ENCODE results near the gene VPS16. TPM values are rescaled to one million over a fixed set of nuclear protein-coding genes. Genes with fewer than 3 reads are reported as not detected.
"Not testable (repeated sequence)": the region's sequence is repeated elsewhere in the genome, so short reads cannot be mapped to it uniquely, and the experiment has no call there.

Gene VPS16
- total and polyA plus RNA-seq, 2 donors (not counting 1 experiment from before 2014, with no cell fraction given): 32.9 to 46.1 TPM

DNA sequence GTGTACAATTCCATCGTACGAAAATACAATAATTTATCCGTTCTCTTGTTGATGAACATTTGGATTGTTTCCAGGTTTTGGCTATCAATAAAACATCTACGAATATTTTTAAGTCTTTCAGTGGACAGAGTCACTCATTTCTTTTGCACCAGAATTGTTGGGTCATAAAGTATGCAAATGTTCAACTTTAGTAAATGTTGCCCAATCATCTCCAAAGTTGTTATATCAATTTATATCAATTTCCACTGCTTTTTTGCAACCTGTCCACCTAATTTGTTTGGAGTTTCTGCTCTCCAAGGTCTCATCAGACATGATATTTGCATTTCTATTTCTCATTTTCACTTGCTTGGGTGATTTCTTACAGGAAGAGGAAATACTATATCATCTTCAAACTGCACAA, 13.9 kb upstream of the VPS16 start:
- H3K27ac ChIP-seq (ENCODE audit: insufficient read depth, low read length): no peak overlapping the region
- no peak overlapping the region for H3K9ac ChIP-seq (ENCODE audit: insufficient read depth, low read length)
- H3K79me2 ChIP-seq (ENCODE audit: control insufficient read depth, insufficient read depth, low read length): no peaks in the 10 kb centered on the region
- no peak for DNase-seq (ENCODE audit: low read depth in 2 of 2)
- no peak for TF ChIP-seq EZH2 (IDR thresholded peaks at IDR 0.05; ENCODE audit: low read length, missing control alignments)
- TF ChIP-seq, protein P1, sequence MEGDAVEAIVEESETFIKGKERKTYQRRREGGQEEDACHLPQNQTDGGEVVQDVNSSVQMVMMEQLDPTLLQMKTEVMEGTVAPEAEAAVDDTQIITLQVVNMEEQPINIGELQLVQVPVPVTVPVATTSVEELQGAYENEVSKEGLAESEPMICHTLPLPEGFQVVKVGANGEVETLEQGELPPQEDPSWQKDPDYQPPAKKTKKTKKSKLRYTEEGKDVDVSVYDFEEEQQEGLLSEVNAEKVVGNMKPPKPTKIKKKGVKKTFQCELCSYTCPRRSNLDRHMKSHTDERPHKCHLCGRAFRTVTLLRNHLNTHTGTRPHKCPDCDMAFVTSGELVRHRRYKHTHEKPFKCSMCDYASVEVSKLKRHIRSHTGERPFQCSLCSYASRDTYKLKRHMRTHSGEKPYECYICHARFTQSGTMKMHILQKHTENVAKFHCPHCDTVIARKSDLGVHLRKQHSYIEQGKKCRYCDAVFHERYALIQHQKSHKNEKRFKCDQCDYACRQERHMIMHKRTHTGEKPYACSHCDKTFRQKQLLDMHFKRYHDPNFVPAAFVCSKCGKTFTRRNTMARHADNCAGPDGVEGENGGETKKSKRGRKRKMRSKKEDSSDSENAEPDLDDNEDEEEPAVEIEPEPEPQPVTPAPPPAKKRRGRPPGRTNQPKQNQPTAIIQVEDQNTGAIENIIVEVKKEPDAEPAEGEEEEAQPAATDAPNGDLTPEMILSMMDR (conservative IDR thresholded peaks at IDR 0.05 in 1 of 2, IDR thresholded peaks at IDR 0.05 in 1 of 2; ENCODE audit: low read depth in 1 of 2, low read length in 2 of 2): no peak
- H3K4me3 ChIP-seq (replicated peaks in 1 of 4; ENCODE audit: control extremely low read depth in 1 of 4, insufficient read depth in 1 of 4, low read depth in 3 of 4, low read length in 4 of 4): no peak overlapping the region
- H3K9me3 ChIP-seq (ENCODE audit: control insufficient read depth, insufficient read depth, low read depth, low read length): no peaks in the 10 kb centered on the region
- H3K4me2 ChIP-seq (ENCODE audit: extremely low read depth, insufficient read depth, low read length): no peak overlapping the region
- no peak overlapping the region for H2AFZ ChIP-seq (ENCODE audit: low read length)
- H3K27me3 ChIP-seq (ENCODE audit: control insufficient read depth, insufficient read depth, low read length): peaks cover 8% of the 10 kb centered on the region
- H3K36me3 ChIP-seq (ENCODE audit: control insufficient read depth, insufficient read depth, low read length): no peaks in the 10 kb centered on the region
- peaks cover 2% of the 10 kb centered on the region for H3K4me1 ChIP-seq (ENCODE audit: control insufficient read depth, extremely low read depth, insufficient read depth, low read length)
- no peaks in the 10 kb centered on the region for H4K20me1 ChIP-seq (ENCODE audit: control insufficient read depth, extremely low read depth, insufficient read depth, low read length)

DNA sequence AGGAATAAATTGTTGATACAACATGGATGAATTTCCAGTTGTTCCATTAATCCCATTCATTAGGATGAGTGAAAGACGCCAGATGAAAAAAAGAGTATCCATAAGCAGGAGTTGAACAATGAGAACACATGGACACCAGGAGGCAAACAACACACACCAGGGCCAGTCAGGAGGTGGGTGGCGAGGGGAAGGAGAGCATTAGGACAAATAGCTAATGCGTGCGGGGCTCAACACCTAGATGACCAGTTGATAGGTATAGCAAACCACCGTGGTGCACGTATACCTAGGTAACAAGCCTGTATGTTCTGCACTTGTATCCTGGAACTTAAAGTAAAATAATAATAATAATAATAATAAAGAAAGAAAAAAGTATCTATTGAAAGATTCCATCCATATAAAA, 11.2 kb upstream of the VPS16 start:
- H3K9me3 ChIP-seq (ENCODE audit: control insufficient read depth, insufficient read depth, low read depth, low read length): no peaks in the 10 kb centered on the region
- H3K4me1 ChIP-seq (ENCODE audit: control insufficient read depth, extremely low read depth, insufficient read depth, low read length): no peaks in the 10 kb centered on the region
- H3K4me2 ChIP-seq (ENCODE audit: extremely low read depth, insufficient read depth, low read length): no peak overlapping the region
- no peaks in the 10 kb centered on the region for H3K79me2 ChIP-seq (ENCODE audit: control insufficient read depth, insufficient read depth, low read length)
- no peak overlapping the region for H3K4me3 ChIP-seq (replicated peaks in 1 of 4; ENCODE audit: control extremely low read depth in 1 of 4, insufficient read depth in 1 of 4, low read depth in 3 of 4, low read length in 4 of 4)
- H3K36me3 ChIP-seq (ENCODE audit: control insufficient read depth, insufficient read depth, low read length): no peaks in the 10 kb centered on the region
- H4K20me1 ChIP-seq (ENCODE audit: control insufficient read depth, extremely low read depth, insufficient read depth, low read length): no peaks in the 10 kb centered on the region
- H3K27ac ChIP-seq (ENCODE audit: insufficient read depth, low read length): no peak overlapping the region
- TF ChIP-seq EZH2 (IDR thresholded peaks at IDR 0.05; ENCODE audit: low read length, missing control alignments): no peak
- TF ChIP-seq, protein P1 (conservative IDR thresholded peaks at IDR 0.05 in 1 of 2, IDR thresholded peaks at IDR 0.05 in 1 of 2; ENCODE audit: low read depth in 1 of 2, low read length in 2 of 2): no peak
- no peak overlapping the region for H3K9ac ChIP-seq (ENCODE audit: insufficient read depth, low read length)
- no peak overlapping the region for H2AFZ ChIP-seq (ENCODE audit: low read length)
- DNase-seq (ENCODE audit: low read depth in 2 of 2): no peak
- peaks cover 4% of the 10 kb centered on the region for H3K27me3 ChIP-seq (ENCODE audit: control insufficient read depth, insufficient read depth, low read length)

DNA sequence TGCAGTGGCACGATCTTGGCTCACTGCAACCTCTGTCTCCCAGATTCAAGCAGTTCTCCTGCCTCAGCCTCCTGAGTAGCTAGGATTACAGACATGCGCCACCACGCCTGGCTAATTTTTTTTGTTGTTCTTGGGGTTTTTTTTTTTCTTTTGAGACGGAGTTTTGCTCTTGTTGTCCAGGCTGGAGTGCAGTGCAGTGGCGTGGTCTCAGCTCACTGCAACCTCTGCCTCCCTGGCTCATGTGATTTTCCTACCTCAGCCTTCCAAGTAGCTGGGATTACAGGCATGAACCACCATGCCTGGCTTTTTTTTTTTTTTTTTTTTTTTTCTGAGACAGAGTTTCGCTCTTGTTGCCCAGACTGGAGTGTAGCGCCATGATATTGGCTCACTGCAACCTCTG, 9.3 kb upstream of the VPS16 start:
- H3K4me2 ChIP-seq (ENCODE audit: extremely low read depth, insufficient read depth, low read length); H3K4me1 ChIP-seq (ENCODE audit: control insufficient read depth, extremely low read depth, insufficient read depth, low read length); DNase-seq (ENCODE audit: low read depth in 2 of 2); H3K79me2 ChIP-seq (ENCODE audit: control insufficient read depth, insufficient read depth, low read length); H2AFZ ChIP-seq (ENCODE audit: low read length); H3K27ac ChIP-seq (ENCODE audit: insufficient read depth, low read length); H3K36me3 ChIP-seq (ENCODE audit: control insufficient read depth, insufficient read depth, low read length); H3K4me3 ChIP-seq (replicated peaks in 1 of 4; ENCODE audit: control extremely low read depth in 1 of 4, insufficient read depth in 1 of 4, low read depth in 3 of 4, low read length in 4 of 4); H4K20me1 ChIP-seq (ENCODE audit: control insufficient read depth, extremely low read depth, insufficient read depth, low read length); H3K9me3 ChIP-seq (ENCODE audit: control insufficient read depth, insufficient read depth, low read depth, low read length); H3K27me3 ChIP-seq (ENCODE audit: control insufficient read depth, insufficient read depth, low read length); H3K9ac ChIP-seq (ENCODE audit: insufficient read depth, low read length): not testable (repeated sequence)

All from fibroblast of lung (primary cell).